GM21825 (cell line): ENCODE results near the gene ADAT3.

Experiments
- ATAC-seq: cut with Tn5 transposase; IDR thresholded peaks from one replicate; pipeline ENCODE4 v1.9.1; 2021; ENCODE audit warnings: mild to moderate bottlenecking, moderate library complexity; ENCODE audit not compliant: unreplicated experiment

The ADAT3 gene

GRCh38 chr19:1955171-1956121 lies 50.2 kb downstream of the ADAT3 start:
- no peak for ATAC-seq

GRCh38 chr19:1956122-1956494 lies 50.9 kb downstream of the ADAT3 start:
- no peak for ATAC-seq

- ATAC-seq: no peak
Measured at GRCh38 chr19:1956868-1957492, 51.8 kb downstream of the ADAT3 start.

DNA sequence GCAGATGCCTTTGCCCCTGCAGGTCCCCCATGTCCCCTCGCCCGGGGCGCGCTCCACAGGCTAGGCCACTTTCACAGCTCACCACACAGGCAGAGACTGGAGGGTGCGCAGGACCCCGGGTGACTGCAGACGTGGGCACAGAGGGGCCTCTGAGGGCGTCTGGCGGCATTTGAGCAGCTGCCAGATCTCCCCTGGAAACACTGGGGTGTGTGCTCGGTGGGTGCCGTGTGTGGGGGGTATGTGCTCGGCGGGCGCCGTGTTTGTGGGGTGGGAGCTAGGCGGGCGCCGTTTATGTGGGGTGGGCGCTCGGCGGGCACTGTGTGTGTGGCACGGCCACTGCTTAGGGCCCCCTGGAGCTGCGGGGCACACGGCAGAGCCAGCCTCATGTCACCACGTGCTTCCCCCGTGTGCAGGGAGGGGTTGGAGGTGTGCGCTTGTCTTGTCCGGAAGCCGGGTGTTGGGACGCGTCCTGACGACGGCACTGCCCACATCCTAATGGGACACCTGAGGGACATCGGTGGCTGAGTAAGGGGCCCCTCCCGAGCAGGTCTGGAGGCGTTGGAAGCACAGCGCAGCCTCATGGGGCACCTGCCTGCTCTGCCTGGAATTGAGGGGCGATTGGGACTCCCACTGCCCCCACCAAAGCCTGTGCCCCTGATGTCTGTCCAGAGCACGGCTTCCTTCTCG lies 52.5 kb downstream of the ADAT3 start:
- no peak for ATAC-seq

- no peak for ATAC-seq
Measured at GRCh38 chr19:1959928-1960589, 54.9 kb downstream of the ADAT3 start.

- no peak for ATAC-seq
Measured at GRCh38 chr19:1961000-1961883, 56.0 kb downstream of the ADAT3 start.

- ATAC-seq: no peak
Measured at GRCh38 chr19:1962674-1963073, 57.5 kb downstream of the ADAT3 start.
